CD4-positive, alpha-beta T cell (primary cell): Measurements from ENCODE around the gene RAX. TPM values are rescaled to one million over a fixed set of nuclear protein-coding genes. Genes with fewer than 3 reads are reported as not detected.

Source experiments
- ATAC-seq: fragments of 200-7000 bp; cut with Tn5 transposase; one replicate; pipeline ENCODE4 v1.10.0; 2022; ENCODE audit warnings: mild to moderate bottlenecking; ENCODE audit not compliant: poor library complexity
- CTCF ChIA-PET: fragments of 350-600 bp; sonication (Branson Sonifier 250); formaldehyde crosslinking; loops from one replicate; lab custom pipeline; 2021; ENCODE audit warnings: antibody characterized with exemption, inconsistent platforms; lab: Charles Lee
- POLR2A ChIA-PET: fragments of 350-600 bp; sonication (Branson Sonifier 250); formaldehyde crosslinking; loops from one replicate; lab custom pipeline; 2021; ENCODE audit warnings: antibody characterized with exemption, inconsistent platforms; lab: Charles Lee
- DNase-seq, 14 experiments: peaks; one replicate each; pipeline ENCODE4 v3.0.0-alpha.2; 2013 to 2020; ENCODE audit warnings: mixed read lengths in 2 of 14
- H3K27ac ChIP-seq, 2 donors: one replicate each; pipeline versions ENCODE4 v1.5.1 to v1.7.0; 2013; ENCODE audit warnings: low read length in 2 of 2, low read depth in 1 of 2, mild to moderate bottlenecking in 1 of 2
- H3K27me3 ChIP-seq, 2 experiments: 1 replicate in 1 of 2; 2 replicates in 1 of 2; pipeline versions ENCODE4 v1.6.1 to v1.7.0; 2013; ENCODE audit warnings: low read length in 2 of 2, control low read depth in 1 of 2, mild to moderate bottlenecking in 1 of 2, moderate library complexity in 1 of 2; ENCODE audit not compliant: insufficient read depth in 2 of 2, control insufficient read depth in 1 of 2
- H3K36me3 ChIP-seq: one replicate; pipeline ENCODE4 v1.6.1; 2013; ENCODE audit warnings: low read length, control low read depth; ENCODE audit not compliant: insufficient read depth
- H3K4me1 ChIP-seq: one replicate; pipeline ENCODE4 v1.6.1; 2013; ENCODE audit warnings: low read length, control low read depth; ENCODE audit not compliant: insufficient read depth
- H3K4me3 ChIP-seq: one replicate; pipeline ENCODE4 v1.5.1; 2013; ENCODE audit warnings: mild to moderate bottlenecking, low read length, moderate library complexity
- H3K9me3 ChIP-seq, 2 experiments: 1 replicate in 1 of 2; 2 replicates in 1 of 2; pipeline versions ENCODE4 v1.6.1 to v1.7.0; 2013; ENCODE audit warnings: low read length in 2 of 2, mild to moderate bottlenecking in 2 of 2, control low read depth in 1 of 2, moderate library complexity in 1 of 2; ENCODE audit not compliant: control insufficient read depth in 1 of 2, insufficient read depth in 1 of 2
- H3K27ac Mint-ChIP-seq: one replicate; pipeline ENCODE4 v1.8.0; 2020; ENCODE audit warnings: mixed read lengths
- H3K27me3 Mint-ChIP-seq: one replicate; pipeline ENCODE4 v1.8.0; 2021; ENCODE audit warnings: mixed read lengths
- H3K36me3 Mint-ChIP-seq: one replicate; pipeline ENCODE4 v1.8.0; 2021; ENCODE audit warnings: low read depth, mixed read lengths
- H3K4me1 Mint-ChIP-seq: one replicate; pipeline ENCODE4 v1.8.0; 2021; ENCODE audit warnings: low read depth, mixed read lengths
- H3K4me3 Mint-ChIP-seq: one replicate; pipeline ENCODE4 v1.8.0; 2020; ENCODE audit warnings: mild to moderate bottlenecking, mixed read lengths
- H3K9me3 Mint-ChIP-seq: one replicate; pipeline ENCODE4 v1.8.0; 2020; ENCODE audit warnings: mixed read lengths
- intact Hi-C, 2 experiments: fragments of 100-400 bp; cut with DNase I in 1 of 2; cut with micrococcal nuclease in 1 of 2; formaldehyde crosslinking; loops; one replicate each; pipeline versions ENCODE4 v1.15.1 to v1.9.0; 2023 to 2025; cut with DNase I, micrococcal nuclease
- total RNA-seq, 174 experiments: library from RNA in 2 of 174; stranded (reverse) in 2 of 174; gene quantifications; one replicate each; pipeline ENCODE4 v1.2.3 and lab custom pipeline; 2021 to 2026
- TF ChIP-seq, protein P1 (sequence below): fragments of 200-600 bp; IDR thresholded peaks from one replicate; pipeline ENCODE4 v1.8.0; 2022; ENCODE audit warnings: antibody characterized with exemption, mild to moderate bottlenecking

RAX gene
- total RNA-seq, 2 experiments from 2014 or later: not detected

DNA sequence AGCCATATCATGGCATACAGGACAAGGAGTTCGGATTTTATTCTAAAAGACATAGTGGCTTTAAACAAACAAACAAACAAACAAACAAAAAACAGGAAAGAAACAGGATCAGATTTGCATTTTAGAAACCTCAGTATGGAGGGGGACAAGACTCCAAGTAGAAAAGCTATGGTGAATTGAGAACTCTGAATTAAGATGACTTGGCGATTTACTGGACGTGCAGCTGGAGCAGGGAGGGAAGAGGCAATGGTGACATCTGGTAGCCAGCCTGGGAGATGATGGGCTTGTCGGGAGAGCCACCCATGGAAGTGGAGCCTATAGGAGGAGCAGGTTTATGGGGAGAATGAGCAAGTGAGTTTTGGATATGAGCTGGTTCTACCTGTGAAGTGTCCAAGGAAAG, 32.0 kb upstream of the RAX start:
- H3K4me3 Mint-ChIP-seq: no peak overlapping the region
- no peak for DNase-seq
- H3K27me3 ChIP-seq: peaks cover 16 to 32% of the 10 kb centered on the region in 2 experiments
- CTCF ChIA-PET: interaction anchor here (7.6 kb wide), 1 partner anchor 96 kb away, joined by 67 read pairs; no protein-coding TSS in a partner anchor
- H3K9me3 Mint-ChIP-seq: no peaks in the 10 kb centered on the region
- no peak overlapping the region for H3K27ac ChIP-seq
- H3K36me3 Mint-ChIP-seq: no peaks in the 10 kb centered on the region
- POLR2A ChIA-PET: no interaction called here
- no peaks in the 10 kb centered on the region for H3K36me3 ChIP-seq
- peaks cover 57% of the 10 kb centered on the region for H3K27me3 Mint-ChIP-seq
- H3K27ac Mint-ChIP-seq: no peak overlapping the region
- intact Hi-C loops: no loop called here
- H3K9me3 ChIP-seq: peaks cover 0 to 4% of the 10 kb centered on the region in 2 experiments
- H3K4me3 ChIP-seq: no peak overlapping the region
- no peaks in the 10 kb centered on the region for H3K4me1 Mint-ChIP-seq
- H3K4me1 ChIP-seq: peaks cover 8% of the 10 kb centered on the region
- no peak for ATAC-seq
- TF ChIP-seq, protein P1, sequence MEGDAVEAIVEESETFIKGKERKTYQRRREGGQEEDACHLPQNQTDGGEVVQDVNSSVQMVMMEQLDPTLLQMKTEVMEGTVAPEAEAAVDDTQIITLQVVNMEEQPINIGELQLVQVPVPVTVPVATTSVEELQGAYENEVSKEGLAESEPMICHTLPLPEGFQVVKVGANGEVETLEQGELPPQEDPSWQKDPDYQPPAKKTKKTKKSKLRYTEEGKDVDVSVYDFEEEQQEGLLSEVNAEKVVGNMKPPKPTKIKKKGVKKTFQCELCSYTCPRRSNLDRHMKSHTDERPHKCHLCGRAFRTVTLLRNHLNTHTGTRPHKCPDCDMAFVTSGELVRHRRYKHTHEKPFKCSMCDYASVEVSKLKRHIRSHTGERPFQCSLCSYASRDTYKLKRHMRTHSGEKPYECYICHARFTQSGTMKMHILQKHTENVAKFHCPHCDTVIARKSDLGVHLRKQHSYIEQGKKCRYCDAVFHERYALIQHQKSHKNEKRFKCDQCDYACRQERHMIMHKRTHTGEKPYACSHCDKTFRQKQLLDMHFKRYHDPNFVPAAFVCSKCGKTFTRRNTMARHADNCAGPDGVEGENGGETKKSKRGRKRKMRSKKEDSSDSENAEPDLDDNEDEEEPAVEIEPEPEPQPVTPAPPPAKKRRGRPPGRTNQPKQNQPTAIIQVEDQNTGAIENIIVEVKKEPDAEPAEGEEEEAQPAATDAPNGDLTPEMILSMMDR: no peak

DNA sequence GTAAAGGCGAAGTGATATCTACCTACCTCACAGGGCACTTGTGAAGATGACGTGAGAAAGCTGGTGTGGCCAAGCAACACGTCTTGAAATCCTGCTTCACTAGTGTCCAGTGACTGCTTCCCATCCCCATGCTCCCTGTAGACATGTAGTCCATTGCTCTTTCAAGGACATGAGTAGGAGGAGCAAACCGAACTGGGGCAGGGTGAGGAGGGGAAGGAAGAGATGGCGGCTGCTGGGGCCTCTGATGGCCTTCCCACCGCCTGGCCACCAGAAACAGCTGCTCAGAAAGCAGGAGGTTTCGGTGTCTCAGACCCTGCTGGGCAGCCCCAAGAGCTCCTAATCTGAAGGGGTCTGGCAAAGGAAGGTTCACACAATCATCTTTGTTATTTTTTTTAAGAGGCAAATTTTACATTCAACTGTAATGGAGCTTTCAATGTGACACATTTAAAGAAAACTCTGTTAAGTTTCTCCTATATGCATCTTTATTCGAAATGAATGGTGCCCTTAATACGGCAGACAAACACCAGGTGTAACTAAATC, 30.5 kb upstream of the RAX start:
- Mint-ChIP-seq H3K4me3 (no peak overlapping the region), H3K36me3 (no peaks in the 10 kb centered on the region), H3K27ac (no peak overlapping the region), H3K27me3 (peaks cover 44% of the 10 kb centered on the region), H3K4me1 (no peaks in the 10 kb centered on the region), H3K9me3 (no peaks in the 10 kb centered on the region)
- Histone ChIP-seq H3K9me3 (peaks cover 0 to 4% of the 10 kb centered on the region in 2 experiments), H3K36me3 (no peaks in the 10 kb centered on the region), H3K27me3 (peaks cover 7 to 21% of the 10 kb centered on the region in 2 experiments), H3K27ac (no peak overlapping the region), H3K4me1 (peaks cover 6% of the 10 kb centered on the region), H3K4me3 (no peak overlapping the region)
- no peak for DNase-seq
- ChIA-PET CTCF (interaction anchor here (1.6 kb wide), 1 partner anchor 99 kb away, joined by 7 read pairs; no protein-coding TSS in a partner anchor), POLR2A (no interaction called here)
- TF ChIP-seq, protein P1: no peak
- intact Hi-C loops: no loop called here
- no peak for ATAC-seq

DNA sequence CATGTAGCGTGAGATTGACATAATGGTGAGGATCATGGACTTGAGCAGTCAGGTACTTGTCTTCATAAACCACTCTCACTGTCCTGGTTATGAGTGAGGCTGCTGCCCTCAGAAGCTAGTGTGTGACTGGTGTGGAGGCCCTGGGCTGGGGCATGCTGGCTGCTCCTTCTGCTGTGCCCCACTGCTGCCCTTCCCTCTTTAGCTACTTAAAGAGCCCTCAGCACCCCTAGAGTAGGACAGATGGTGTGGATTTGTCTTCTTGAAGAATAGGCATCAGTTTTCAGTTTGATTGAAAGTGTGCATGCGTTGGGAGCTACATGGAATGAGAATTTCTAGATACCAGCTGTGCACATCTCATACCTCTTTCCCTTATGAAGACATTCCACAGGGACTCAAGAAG, 29.8 kb upstream of the RAX start:
- DNase-seq (no peak), ATAC-seq (no peak)
- H3K27me3 ChIP-seq: peaks cover 7 to 14% of the 10 kb centered on the region in 2 experiments
- ChIA-PET POLR2A (no interaction called here), CTCF (interaction anchor here (1.6 kb wide), 1 partner anchor 100 kb away, joined by 7 read pairs; no protein-coding TSS in a partner anchor)
- Mint-ChIP-seq H3K9me3 (no peaks in the 10 kb centered on the region), H3K4me3 (no peak overlapping the region), H3K27me3 (peaks cover 41% of the 10 kb centered on the region), H3K36me3 (no peaks in the 10 kb centered on the region), H3K4me1 (no peaks in the 10 kb centered on the region), H3K27ac (no peak overlapping the region)
- H3K4me3 ChIP-seq: no peak overlapping the region
- H3K4me1 ChIP-seq: peaks cover under 1% of the 10 kb centered on the region
- TF ChIP-seq, protein P1: no peak
- intact Hi-C loops: no loop called here
- peaks cover 0 to 4% of the 10 kb centered on the region in 2 experiments for H3K9me3 ChIP-seq
- no peaks in the 10 kb centered on the region for H3K36me3 ChIP-seq
- no peak overlapping the region for H3K27ac ChIP-seq
